Stomach (tissue), 9 donors: ENCODE data around the gene SELENBP1. TPM values are rescaled to one million over a fixed set of nuclear protein-coding genes. Genes with fewer than 3 reads are reported as not detected.
A peak's percentile ranks its signal among the peaks of the same experiment; 100 is the strongest.

Source experiments
- DNase-seq, 2 donors: peaks; one replicate each; pipeline versions ENCODE4 v3.0.0 to v3.0.0-alpha.2; 2013 to 2019
- H3K27ac ChIP-seq, 5 donors: fragments of 200-600 bp in 4 of 5; sonication (generic) in 4 of 5; one replicate each; pipeline ENCODE4 v1.5.1; 2013 to 2019; ENCODE audit warnings: mild to moderate bottlenecking in 1 of 5, moderate library complexity in 1 of 5
- H3K27me3 ChIP-seq, 3 donors: fragments of 200-600 bp; sonication (generic); one replicate each; pipeline ENCODE4 v1.5.1; 2017 to 2019; ENCODE audit warnings: mixed run types in 1 of 3
- H3K36me3 ChIP-seq, 4 donors: fragments of 200-600 bp; sonication (generic); 1 replicate in 3 of 4; 2 replicates in 1 of 4; pipeline ENCODE4 v1.5.1; 2016 to 2019
- H3K4me1 ChIP-seq, 4 donors: fragments of 200-600 bp; sonication (generic); one replicate each; pipeline ENCODE4 v1.5.1; 2016 to 2019
- H3K4me3 ChIP-seq, 4 donors: fragments of 200-600 bp; sonication (generic) in 3 of 4; one replicate each; pipeline ENCODE4 v1.5.1; 2016 to 2019; ENCODE audit warnings: mild to moderate bottlenecking in 1 of 4
- H3K9me3 ChIP-seq, 4 donors: fragments of 200-600 bp; sonication (generic); one replicate each; pipeline ENCODE4 v1.5.1; 2016 to 2019
- CTCF ChIP-seq, 7 experiments: fragments of 450-650 bp in 4 of 7; fragments of 200-600 bp in 3 of 7; sonication (generic) in 3 of 7; IDR thresholded peaks; one replicate each; pipeline ENCODE4 v1.5.1; 2016 to 2019; ENCODE audit warnings: antibody characterized with exemption in 7 of 7, control low read depth in 2 of 7, mild to moderate bottlenecking in 1 of 7
- EP300 ChIP-seq: sonication (generic); formaldehyde crosslinking; IDR thresholded peaks from one replicate; pipeline ENCODE4 v1.6.1; 2017; ENCODE audit warnings: antibody characterized with exemption
- POLR2A ChIP-seq, 4 donors: fragments of 450-650 bp; IDR thresholded peaks; one replicate each; pipeline ENCODE4 v1.6.1; 2016; ENCODE audit warnings: antibody characterized with exemption in 4 of 4, control low read depth in 2 of 4, mild to moderate bottlenecking in 1 of 4, moderate library complexity in 1 of 4
- POLR2AphosphoS5 ChIP-seq, 3 donors: sonication (generic); formaldehyde crosslinking; IDR thresholded peaks; one replicate each; pipeline ENCODE4 v1.6.1; 2016; ENCODE audit warnings: antibody characterized with exemption in 3 of 3
- WGBS, 5 donors: extraction: QIAGEN DNeasy Blood & Tissue Kit in 3 of 5; methylation state at CpG; one replicate each; pipeline versions ENCODE4 v1.1.5 to v1.1.7; 2013 to 2018; 5-methylcytosine and 5-hydroxymethylcytosine counted together
- intact Hi-C: fragments of 100-400 bp; cut with DNase I; formaldehyde crosslinking; loops from one replicate; pipeline ENCODE4 v1.15.1; 2023; ENCODE audit warnings: low total_unique reads
- polyA plus RNA-seq, 3 donors: library from polyadenylated mRNA; stranded (reverse); fragments of 200-250 nt; gene quantifications; one replicate each; pipeline ENCODE4 v1.2.3, GENCODE V29; 2013
- total RNA-seq, 5 donors: library from RNA; depleted of rRNA; stranded (reverse); fragments of >200 nt; gene quantifications; one replicate each; pipeline versions ENCODE4 v1.1.0 to v1.2.3, GENCODE V29; 2014 to 2016
- donor health status: healthy with polysubstance abuse.
- donor health status: Bipolar disorder and iron deficiency.
- donor health status: healthy.

Gene SELENBP1
- total and polyA plus RNA-seq, 8 donors = 68.8 to 661 (median 175) TPM

- TF ChIP-seq CTCF (IDR thresholded peaks at IDR 0.05) (no peak), POLR2AphosphoS5 (IDR thresholded peaks at IDR 0.05) (no peak), POLR2A (IDR thresholded peaks at IDR 0.05) (no peak), EP300 (no peak)
- Histone ChIP-seq H3K27ac (no peak overlapping the region), H3K36me3 (peaks cover 22 to 37% (median 36%) of the 10 kb centered on the region in 4 donors), H3K4me1 (peaks cover 7 to 32% (median 21%) of the 10 kb centered on the region in 4 donors), H3K27me3 (no peaks in the 10 kb centered on the region), H3K9me3 (no peaks in the 10 kb centered on the region), H3K4me3 (no peak overlapping the region)
- intact Hi-C loops = loop anchor here (5.0 kb wide), 1 partner anchor 40 kb away; no protein-coding TSS in a partner anchor
- 89 to 94% (median 92%) methylated on average over 2 of the region's 2 CpGs for WGBS, 5 donors
- no peak for DNase-seq
Observed at GRCh38 chr1:151342021-151342420, 30.5 kb downstream of the SELENBP1 start.

- TF ChIP-seq EP300 (no peak), POLR2AphosphoS5 (IDR thresholded peaks at IDR 0.05) (peak in 2 of 3 donors; percentile 45 to 76), CTCF (IDR thresholded peaks at IDR 0.05) (peak in 5 of 7 experiments; percentile 52 to 88 (median 72))
- Histone ChIP-seq H3K27me3 (no peaks in the 10 kb centered on the region), H3K4me3 (no peak overlapping the region), H3K9me3 (no peaks in the 10 kb centered on the region), H3K4me1 (peaks cover 4 to 27% (median 17%) of the 10 kb centered on the region in 4 donors), H3K36me3 (peaks cover 22 to 37% (median 36%) of the 10 kb centered on the region in 4 donors), H3K27ac (peak overlapping the region in 4 of 5 donors; percentile 38 to 63 (median 51))
- peak in 1 of 2 donors; percentile 91 for DNase-seq
- WGBS, 5 donors = 20 to 32% (median 28%) methylated on average over 7 of the region's 7 CpGs
- intact Hi-C loops = loop anchor here (5.0 kb wide), 1 partner anchor 39 kb away; no protein-coding TSS in a partner anchor
Observed at GRCh38 chr1:151340870-151341754, 31.4 kb downstream of the SELENBP1 start.

DNA sequence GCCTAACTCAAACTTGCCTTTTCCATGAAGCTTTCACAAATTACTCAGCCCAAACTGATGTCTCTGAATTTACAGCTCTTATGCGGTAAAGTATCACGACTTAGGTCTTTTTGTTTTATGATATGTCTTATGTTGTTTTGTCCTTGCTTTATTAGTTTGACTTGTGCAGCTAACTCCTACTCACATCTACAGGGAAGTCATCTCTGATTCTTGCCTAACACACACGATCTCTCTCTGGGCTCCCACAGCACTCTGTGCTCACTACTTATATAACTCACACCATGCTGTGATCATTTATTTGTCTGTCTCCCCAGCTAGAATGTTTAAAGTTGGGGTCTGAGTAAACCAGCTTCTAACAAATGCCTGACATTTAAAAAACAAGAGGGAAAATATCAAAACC lies 35.9 kb downstream of the SELENBP1 start:
- H3K27me3 ChIP-seq = no peaks in the 10 kb centered on the region
- intact Hi-C loops = no loop called here
- TF ChIP-seq POLR2AphosphoS5 (IDR thresholded peaks at IDR 0.05) (no peak), CTCF (IDR thresholded peaks at IDR 0.05) (no peak), EP300 (no peak), POLR2A (IDR thresholded peaks at IDR 0.05) (no peak)
- no peak overlapping the region for H3K27ac ChIP-seq
- H3K4me1 ChIP-seq = peaks cover 0 to 10% (median 7%) of the 10 kb centered on the region in 4 donors
- no peak for DNase-seq
- no peaks in the 10 kb centered on the region for H3K9me3 ChIP-seq
- WGBS, 5 donors = 90 to 94% (median 91%) methylated on average over 3 of the region's 3 CpGs
- no peak overlapping the region for H3K4me3 ChIP-seq
- peaks cover 0 to under 1% (median 0%) of the 10 kb centered on the region in 4 donors for H3K36me3 ChIP-seq

DNA sequence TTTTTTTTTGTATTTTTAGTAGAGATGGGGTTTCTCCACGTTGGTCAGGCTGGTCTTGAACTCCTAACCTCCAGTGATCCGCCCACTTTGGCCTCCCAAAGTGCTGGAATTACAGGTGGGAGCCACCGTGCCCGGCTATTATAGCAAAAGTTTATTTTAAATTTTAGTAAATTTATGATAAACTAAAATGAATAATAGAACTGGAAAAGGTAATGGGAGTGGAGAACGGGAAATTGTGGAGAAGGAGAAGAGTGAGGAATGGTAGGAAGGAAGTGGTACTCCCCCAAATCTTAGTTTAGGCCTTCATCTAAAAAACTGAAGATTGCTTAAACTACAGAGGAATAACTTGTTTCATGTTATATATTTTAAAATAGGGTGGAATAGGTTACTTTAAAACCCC lies 37.7 kb downstream of the SELENBP1 start:
- TF ChIP-seq EP300 = no peak
- intact Hi-C loops = no loop called here
- Histone ChIP-seq H3K4me1 (no peaks in the 10 kb centered on the region), H3K9me3 (no peaks in the 10 kb centered on the region), H3K27ac (no peak overlapping the region), H3K36me3 (no peaks in the 10 kb centered on the region), H3K4me3 (no peak overlapping the region), H3K27me3 (no peaks in the 10 kb centered on the region)
- 81 to 88% (median 84%) methylated on average over 5 of the region's 5 CpGs for WGBS, 5 donors
- no peak for DNase-seq
